ENCODE measurements around the gene PSMD1.

- no peak for TF ChIP-seq CTCF (IDR thresholded peaks at IDR 0.05; ENCODE audit: insufficient read depth, low read length, poor library complexity, severe bottlenecking)
- no peak for TF ChIP-seq EZH2phosphoT487 (conservative IDR thresholded peaks at IDR 0.05; ENCODE audit: low read length)
Measured at GRCh38 chr2:231118614-231118942, 61.9 kb downstream of the PSMD1 start.
